Heart right ventricle (tissue), 16 donors: ENCODE data around the gene GDI1. TPM values are rescaled to one million over a fixed set of nuclear protein-coding genes. Genes with fewer than 3 reads are reported as not detected.
A peak's percentile ranks its signal among the peaks of the same experiment; 100 is the strongest.

Experiments
- ATAC-seq, 8 donors: fragments of 200-7000 bp; cut with Tn5 transposase; one replicate each; pipeline ENCODE4 v1.9.1; 2020; ENCODE audit warnings: mild to moderate bottlenecking in 8 of 8, moderate library complexity in 8 of 8, moderate number of reproducible peaks in 1 of 8
- DNase-seq, 2 donors: peaks; one replicate each; pipeline ENCODE4 v3.0.0-alpha.2; 2020
- H3K27ac ChIP-seq, 10 donors: fragments of 200-600 bp; sonication (generic) in 2 of 10; one replicate each; pipeline versions ENCODE4 v1.5.0 to v1.8.0; 2020 to 2022; ENCODE audit warnings: mild to moderate bottlenecking in 3 of 10
- H3K27me3 ChIP-seq, 7 donors: fragments of 200-600 bp; one replicate each; pipeline ENCODE4 v1.8.0; 2021 to 2022; ENCODE audit warnings: mild to moderate bottlenecking in 2 of 7
- H3K36me3 ChIP-seq, 9 donors: fragments of 200-600 bp; sonication (generic) in 1 of 9; one replicate each; pipeline versions ENCODE4 v1.5.0 to v1.8.0; 2020 to 2022; ENCODE audit warnings: mild to moderate bottlenecking in 2 of 9
- H3K4me1 ChIP-seq, 9 donors: fragments of 200-600 bp; sonication (generic) in 1 of 9; one replicate each; pipeline versions ENCODE4 v1.5.0 to v1.8.0; 2020 to 2022; ENCODE audit warnings: mild to moderate bottlenecking in 4 of 9
- H3K4me3 ChIP-seq, 10 donors: fragments of 200-600 bp; sonication (generic) in 2 of 10; one replicate each; pipeline versions ENCODE4 v1.5.0 to v1.8.0; 2020 to 2022; ENCODE audit warnings: mild to moderate bottlenecking in 7 of 10, moderate library complexity in 2 of 10
- H3K9me3 ChIP-seq, 11 donors: fragments of 200-600 bp in 10 of 11; sonication (generic) in 2 of 11; one replicate each; pipeline versions ENCODE4 v1.5.0 to v1.8.0; 2013 to 2022; ENCODE audit warnings: mild to moderate bottlenecking in 2 of 11, control low read depth in 1 of 11, moderate library complexity in 1 of 11
- WGBS, 2 donors: extraction: QIAGEN DNeasy Blood & Tissue Kit; methylation state at CpG; one replicate each; pipeline ENCODE4 v1.1.7; 2013; ENCODE audit warnings: inconsistent platforms in 1 of 2; 5-methylcytosine and 5-hydroxymethylcytosine counted together
- intact Hi-C, 10 donors: fragments of 100-400 bp; cut with DNase I; formaldehyde crosslinking; loops; one replicate each; pipeline versions ENCODE4 v1.11.1 to v1.14.2; 2022
- polyA plus RNA-seq, 2 donors: library from polyadenylated mRNA; stranded (reverse); fragments of 200-250 nt; gene quantifications; one replicate each; pipeline ENCODE4 v1.2.3, GENCODE V29; 2013
- total RNA-seq, 10 donors: library from RNA; stranded (reverse); fragmentation: NEBNext Ultra II Directional in 3 of 10; extraction: Animal tissue kit (Norgen Biotek cat#: 25700) in 3 of 10; gene quantifications; one replicate each; pipeline versions ENCODE4 v1.2.1 to v1.2.4, GENCODE V29; 2021 to 2023
- TF ChIP-seq, protein P1 (sequence below), 9 donors: fragments of 200-600 bp; sonication (generic) in 2 of 9; IDR thresholded peaks; one replicate each; pipeline versions ENCODE4 v1.5.0 to v1.8.0; 2021 to 2022; ENCODE audit warnings: antibody characterized with exemption in 9 of 9, mild to moderate bottlenecking in 5 of 9, moderate library complexity in 1 of 9
- donor health status: Arrhythmogenic right ventricular cardiomyopathy.
- donor health status: ischemic (EF 13 %, LVEDD 7.1; RV severe dilation, severe dysfunction).
- donor health status: healthy with polysubstance abuse.
- donor health status: DM: no; HTN: yes; CAD: no.
- donor health status: DM: no; HTN: no; CAD: no.
- donor health status: ischemic (EF 25% LVEDD 6.9; RV normal size, moderate dysfunction).
- donor health status: ischemic (EF 25% LVEDD 5.7; RV mildly dilated, moderate dysfunction).
- donor health status: healthy.
- donor health status: DM: yes; HTN: yes; CAD: no.
- donor health status: Ischemic cardiomyopathy.
- donor health status: ischemic (EF 35%, LVEDD 5.7; RV mildly dilated, moderate dysfunction).
- donor health status: nonischemic (EF 11% LVEDD 7.7; RV severe dilation, severe dysfunction).
- donor health status: DM: yes; HTN: yes; CAD: no.
- donor health status: PGD.
- donor health status: ischemic (EF 29% LVEDD 5.4; RV normal size, mild dysfunction).
- donor health status: nonischemic (EF 23%, LVEDD 6.1; RV moderate dilation, normal function).

The GDI1 gene
- total and polyA plus RNA-seq, 12 donors = 67.5 to 117 (median 79.3) TPM

DNA sequence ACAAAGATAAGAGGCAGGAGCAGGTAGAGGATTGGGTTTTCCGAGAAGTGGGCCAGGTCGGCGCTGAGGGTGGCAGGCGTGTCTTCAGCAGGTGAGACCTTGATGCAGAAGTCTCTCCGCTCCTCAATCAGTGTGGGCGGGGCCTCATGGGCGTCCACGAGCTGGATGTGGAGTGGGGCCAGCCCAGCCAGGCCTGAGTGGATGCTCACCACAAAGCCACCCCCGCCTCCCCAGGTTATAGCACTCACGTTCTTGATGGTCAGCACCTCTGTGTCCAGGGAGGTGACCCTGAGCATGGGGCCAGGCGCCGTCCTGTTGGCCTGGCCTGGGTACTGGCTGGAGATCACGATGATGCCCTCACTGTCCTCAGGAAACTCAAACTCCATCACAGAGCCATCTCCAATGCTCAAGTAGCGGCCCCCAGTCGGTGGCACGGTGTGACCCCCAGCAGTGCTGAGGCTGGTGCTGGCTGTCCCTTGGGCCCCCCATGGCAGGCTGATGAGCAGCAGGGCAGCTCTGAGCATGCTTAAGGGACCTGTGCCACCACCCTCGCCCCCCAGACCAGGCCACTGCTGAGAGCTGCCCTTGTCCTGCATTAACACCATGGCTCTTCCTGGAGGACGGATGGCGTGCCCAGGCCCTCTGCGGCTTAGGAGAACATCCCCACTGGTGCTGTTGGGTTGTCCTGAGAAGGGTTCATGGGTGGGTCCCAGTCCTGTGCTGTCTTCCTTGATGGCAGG lies 51.6 kb downstream of the GDI1 start:
- ATAC-seq (no peak), DNase-seq (no peak)
- intact Hi-C loops = no loop called here
- Histone ChIP-seq H3K36me3 (peaks cover 0 to 25% (median 0%) of the 10 kb centered on the region in 9 donors), H3K27ac (no peak overlapping the region), H3K4me3 (no peak overlapping the region), H3K9me3 (peaks cover 0 to 5% (median 0%) of the 10 kb centered on the region in 11 donors), H3K27me3 (no peaks in the 10 kb centered on the region), H3K4me1 (peaks cover 0 to 39% (median 27%) of the 10 kb centered on the region in 9 donors)
- TF ChIP-seq, protein P1, sequence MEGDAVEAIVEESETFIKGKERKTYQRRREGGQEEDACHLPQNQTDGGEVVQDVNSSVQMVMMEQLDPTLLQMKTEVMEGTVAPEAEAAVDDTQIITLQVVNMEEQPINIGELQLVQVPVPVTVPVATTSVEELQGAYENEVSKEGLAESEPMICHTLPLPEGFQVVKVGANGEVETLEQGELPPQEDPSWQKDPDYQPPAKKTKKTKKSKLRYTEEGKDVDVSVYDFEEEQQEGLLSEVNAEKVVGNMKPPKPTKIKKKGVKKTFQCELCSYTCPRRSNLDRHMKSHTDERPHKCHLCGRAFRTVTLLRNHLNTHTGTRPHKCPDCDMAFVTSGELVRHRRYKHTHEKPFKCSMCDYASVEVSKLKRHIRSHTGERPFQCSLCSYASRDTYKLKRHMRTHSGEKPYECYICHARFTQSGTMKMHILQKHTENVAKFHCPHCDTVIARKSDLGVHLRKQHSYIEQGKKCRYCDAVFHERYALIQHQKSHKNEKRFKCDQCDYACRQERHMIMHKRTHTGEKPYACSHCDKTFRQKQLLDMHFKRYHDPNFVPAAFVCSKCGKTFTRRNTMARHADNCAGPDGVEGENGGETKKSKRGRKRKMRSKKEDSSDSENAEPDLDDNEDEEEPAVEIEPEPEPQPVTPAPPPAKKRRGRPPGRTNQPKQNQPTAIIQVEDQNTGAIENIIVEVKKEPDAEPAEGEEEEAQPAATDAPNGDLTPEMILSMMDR (IDR thresholded peaks at IDR 0.05) = no peak
- WGBS, 2 donors = 88 to 94% methylated on average over 12 to 20 of the region's 20 CpGs

DNA sequence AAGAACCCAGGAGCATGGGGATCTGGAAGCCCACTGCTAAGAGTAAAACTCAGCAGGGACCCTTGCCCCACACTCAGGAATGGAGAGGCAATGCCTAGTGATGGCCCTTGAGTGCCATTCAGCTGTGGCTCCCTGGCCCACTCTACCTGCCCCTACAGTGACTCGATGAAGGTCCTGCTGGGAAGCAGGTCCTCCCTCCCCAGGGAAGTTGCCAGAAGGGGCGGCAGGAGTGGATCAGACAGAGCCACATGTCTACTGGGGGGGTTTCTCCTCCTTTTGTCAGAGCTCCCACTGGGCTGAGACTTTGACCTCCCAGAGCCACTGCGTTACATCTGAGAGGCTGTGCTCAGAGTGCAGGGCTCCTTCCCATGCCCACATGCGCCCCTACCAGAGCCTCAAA lies 52.2 kb downstream of the GDI1 start:
- Histone ChIP-seq H3K27ac (peak overlapping the region in 2 of 10 donors; percentile 94 to 95), H3K36me3 (peaks cover 0 to 22% (median 0%) of the 10 kb centered on the region in 9 donors), H3K27me3 (no peaks in the 10 kb centered on the region), H3K4me1 (peaks cover 0 to 35% (median 22%) of the 10 kb centered on the region in 9 donors), H3K4me3 (peak overlapping the region in 9 of 10 donors; percentile 61 to 86 (median 67)), H3K9me3 (peaks cover 0 to 5% (median 0%) of the 10 kb centered on the region in 11 donors)
- WGBS, 2 donors = 92 to 97% methylated on average over 3 to 4 of the region's 4 CpGs
- ATAC-seq (no peak), DNase-seq (no peak)
- TF ChIP-seq, protein P1 (IDR thresholded peaks at IDR 0.05) = no peak
- intact Hi-C loops = no loop called here

DNA sequence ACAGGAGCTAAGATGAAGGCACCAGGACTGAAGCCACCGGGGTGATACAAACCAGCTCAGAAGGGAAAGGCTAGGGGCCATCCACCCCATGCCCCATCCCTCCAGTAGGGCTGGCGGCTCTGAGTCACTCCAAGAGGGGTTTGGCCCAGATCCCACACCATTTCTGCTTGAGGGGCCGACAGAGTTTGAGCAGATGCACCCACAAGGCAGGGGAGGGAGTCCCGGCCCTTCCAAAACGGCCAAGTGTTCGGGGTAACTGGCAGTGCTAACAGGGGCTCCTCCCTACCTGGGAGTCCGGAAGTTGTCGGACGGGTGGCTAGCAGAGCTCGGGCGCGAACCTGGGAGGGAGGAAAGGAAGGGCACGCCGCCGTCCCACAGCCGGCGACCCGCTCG lies 53.1 kb downstream of the GDI1 start:
- Histone ChIP-seq H3K27me3 (no peaks in the 10 kb centered on the region), H3K4me1 (peaks cover 0 to 27% (median 16%) of the 10 kb centered on the region in 9 donors), H3K9me3 (peaks cover 0 to 5% (median 0%) of the 10 kb centered on the region in 11 donors), H3K36me3 (peaks cover 0 to 15% (median 0%) of the 10 kb centered on the region in 9 donors), H3K4me3 (peak overlapping the region; percentile 58 to 86 (median 66)), H3K27ac (peak overlapping the region; percentile 91 to 97 (median 94))
- DNase-seq (peak in 1 of 2 donors; percentile 25), ATAC-seq (peak in 3 of 8 donors; percentile 3 to 9 (median 8))
- intact Hi-C loops = loop anchor here in 2 of 10 donors (1.0 to 2.0 kb wide), 2 partner anchors 26 to 27 kb away; partner anchors contain the start of gene FAM3A (in 2 of the 2)
- TF ChIP-seq, protein P1 (IDR thresholded peaks at IDR 0.05) = no peak
- 0% methylated on average over 6 to 19 of the region's 19 CpGs for WGBS, 2 donors

DNA sequence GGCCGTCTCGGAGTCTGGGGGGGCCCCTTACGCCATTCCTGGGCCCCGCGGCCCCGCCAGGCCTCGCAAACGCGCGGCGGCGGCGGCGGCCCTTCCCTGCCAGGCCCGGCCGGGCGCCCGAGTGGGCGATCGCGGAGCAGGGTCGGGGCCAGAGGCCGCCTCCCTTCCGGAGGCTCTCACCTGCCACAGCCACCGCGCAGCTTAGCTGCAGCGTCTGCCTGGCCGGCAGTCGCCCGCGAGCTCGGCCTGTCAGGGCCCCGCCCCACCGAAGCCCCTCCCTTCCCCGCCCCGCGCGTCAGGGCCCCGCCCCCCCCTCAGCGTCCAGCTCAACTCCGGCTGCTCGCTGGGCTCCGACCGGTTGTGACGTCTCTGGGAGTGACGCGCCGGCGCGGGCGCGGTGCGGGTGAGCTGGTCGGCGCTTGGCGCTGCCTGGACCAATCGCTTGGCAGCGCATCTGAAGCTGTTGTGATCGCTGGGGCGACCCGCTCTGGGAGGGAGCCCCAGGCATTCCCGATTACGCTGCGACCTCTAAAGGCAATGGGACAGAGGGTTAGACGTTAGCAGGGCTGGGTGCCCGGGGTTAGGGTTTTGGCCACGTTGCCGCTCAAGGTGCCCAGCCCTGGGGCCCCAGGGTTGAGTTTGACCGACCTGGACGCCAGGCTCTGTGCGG lies 53.6 kb downstream of the GDI1 start, which contains the start of gene SLC10A3:
TSS of gene SLC10A3 (minus strand) at position 216 of the 670 bp plus-strand sequence. CDS start 1,689 bp downstream, outside the sequence.
- Histone ChIP-seq H3K36me3 (peaks cover 0 to 13% (median 0%) of the 10 kb centered on the region in 9 donors), H3K9me3 (peaks cover 0 to 5% (median 0%) of the 10 kb centered on the region in 11 donors), H3K4me3 (peak within 1 kb of the TSS; percentile 58 to 86 (median 66)), H3K27me3 (no peaks in the 10 kb centered on the region), H3K27ac (peak within 1 kb of the TSS; percentile 91 to 97 (median 94)), H3K4me1 (peaks cover 0 to 21% (median 11%) of the 10 kb centered on the region in 9 donors)
- WGBS, 2 donors = 0 to 1% methylated on average over 19 to 67 of the region's 71 CpGs
- intact Hi-C loops = loop anchor here in 3 of 10 donors (1.0 to 2.0 kb wide), 3 partner anchors 25 to 26 kb away; partner anchors contain the start of gene FAM3A (in 2 of the 3)
- DNase-seq (peak; percentile 91 to 93), ATAC-seq (peak; percentile 89 to 95 (median 92))
- TF ChIP-seq, protein P1 (IDR thresholded peaks at IDR 0.05) = peak in 3 of 9 donors; percentile 20 to 31 (median 27)
